SU-DHL-6 (cell line): Measurements from ENCODE around the gene EIF4E.
"Not testable (repeated sequence)": the region's sequence is repeated elsewhere in the genome, so short reads cannot be mapped to it uniquely, and the experiment has no call there.

Experiments
- H2AFZ ChIP-seq: fragments of 200-600 bp; sonication (generic); 2 replicates; pipeline ENCODE4 v1.6.1; 2014; ENCODE audit warnings: low read depth, mild to moderate bottlenecking, moderate library complexity, mixed read lengths, antibody characterized with exemption, low read length; ENCODE audit not compliant: severe bottlenecking
- H3F3A ChIP-seq: fragments of 200-600 bp; shearing (Covaris generic); 2 replicates; pipeline ENCODE4 v1.6.0; 2016; ENCODE audit warnings: antibody characterized with exemption, mild to moderate bottlenecking; ENCODE audit not compliant: insufficient read depth
- H3K27ac ChIP-seq: fragments of 200-600 bp; sonication (generic); 2 replicates; pipeline ENCODE4 v1.5.1; 2016; ENCODE audit warnings: low read depth, mild to moderate bottlenecking, low read length, moderate library complexity, mixed read lengths
- H3K27me3 ChIP-seq: fragments of 200-600 bp; sonication (generic), shearing (Covaris generic); 2 replicates; pipeline ENCODE4 v1.6.0; 2014; ENCODE audit warnings: mild to moderate bottlenecking, low read length
- H3K36me3 ChIP-seq: fragments of 200-600 bp; sonication (generic); 2 replicates; pipeline ENCODE4 v1.6.1; 2014; ENCODE audit warnings: mild to moderate bottlenecking, low read length, mixed read lengths
- H3K4me2 ChIP-seq: fragments of 300-600, 200-600 bp; shearing (Covaris generic), sonication (generic); 2 replicates; pipeline ENCODE4 v1.6.0; 2014; ENCODE audit warnings: low read length, low read depth, mild to moderate bottlenecking; ENCODE audit not compliant: poor library complexity, severe bottlenecking
- H3K4me3 ChIP-seq: fragments of 200-600 bp; sonication (generic); 2 replicates; pipeline ENCODE4 v1.5.1; 2014; ENCODE audit warnings: antibody characterized with exemption, low read length, mild to moderate bottlenecking, mixed read lengths; ENCODE audit not compliant: insufficient read depth, poor library complexity, severe bottlenecking
- H3K79me2 ChIP-seq: fragments of 200-600 bp; sonication (generic); 2 replicates; pipeline ENCODE4 v1.6.1; 2014; ENCODE audit warnings: mild to moderate bottlenecking, low read length, moderate library complexity; ENCODE audit not compliant: insufficient read depth
- H3K9ac ChIP-seq: fragments of 200-600 bp; sonication (generic); 2 replicates; pipeline ENCODE4 v1.7.0; 2014; ENCODE audit warnings: mild to moderate bottlenecking, low read length
- H3K9me2 ChIP-seq: fragments of 200-600 bp; sonication (generic); replicated peaks from 2 replicates; pipeline ENCODE4 v1.6.1; 2014; ENCODE audit warnings: low read length; ENCODE audit not compliant: insufficient read depth
- H3K9me3 ChIP-seq: fragments of 200-600 bp; sonication (generic); 2 replicates; pipeline ENCODE4 v1.6.1; 2014; ENCODE audit warnings: low read length, mixed read lengths; ENCODE audit not compliant: insufficient read depth
- H4K20me1 ChIP-seq: fragments of 200-600 bp; sonication (generic); 2 replicates; pipeline ENCODE4 v1.6.1; 2014; ENCODE audit warnings: low read depth, mild to moderate bottlenecking, antibody characterized with exemption, low read length, moderate library complexity, mixed read lengths
- CTCF ChIP-seq: fragments of 200-600 bp; sonication (generic); IDR thresholded peaks from one replicate; pipeline ENCODE4 v1.5.1; 2017; ENCODE audit warnings: antibody characterized with exemption, mild to moderate bottlenecking, low read length, moderate library complexity; ENCODE audit not compliant: insufficient read depth, poor library complexity, severe bottlenecking
- EZH2phosphoT487 ChIP-seq: fragments of 200-600 bp; sonication (generic), shearing (Covaris generic); conservative IDR thresholded peaks from 2 replicates; pipeline ENCODE4 v1.6.1; 2018; ENCODE audit warnings: mild to moderate bottlenecking, antibody characterized with exemption, low read length, moderate library complexity, mixed read lengths

Gene EIF4E

GRCh38 chr4:98928131-98928504 lies 815 bp downstream of the EIF4E start:
- no peaks in the 10 kb centered on the region for H3K9me3 ChIP-seq
- H3K36me3 ChIP-seq, result no peaks in the 10 kb centered on the region
- TF ChIP-seq EZH2phosphoT487 (no peak), CTCF (no peak)
- H3K27ac ChIP-seq, result peak overlapping the region; percentile 74
- peak overlapping the region; percentile 82 for H2AFZ ChIP-seq
- H3K9ac ChIP-seq, result peak overlapping the region; percentile 92
- peak overlapping the region; percentile 91 for H3K4me3 ChIP-seq
- peaks cover 58% of the 10 kb centered on the region for H3K79me2 ChIP-seq
- H3K9me2 ChIP-seq, result no peaks in the 10 kb centered on the region
- no peaks in the 10 kb centered on the region for H3K27me3 ChIP-seq
- peak overlapping the region; percentile 81 for H3K4me2 ChIP-seq
- peaks cover 5% of the 10 kb centered on the region; the same call in 1 of the 2 replicates for H3F3A ChIP-seq
- H4K20me1 ChIP-seq, result 0 out of 2 replicates have a peak, but pooled peaks cover 5% of the 10 kb centered on the region

- H3K9ac ChIP-seq, H3K27me3 ChIP-seq, H3K4me3 ChIP-seq, H3K27ac ChIP-seq, H3K9me3 ChIP-seq, H3K9me2 ChIP-seq, H4K20me1 ChIP-seq, H3K36me3 ChIP-seq, H2AFZ ChIP-seq: not testable (repeated sequence)
- peaks cover 11% of the 10 kb centered on the region; the same call in 1 of the 2 replicates for H3F3A ChIP-seq
- H3K4me2 ChIP-seq, result peak overlapping the region; percentile 81
- H3K79me2 ChIP-seq, result peaks cover 77% of the 10 kb centered on the region
Observed at GRCh38 chr4:98926257-98926656, 2.7 kb downstream of the EIF4E start.

- Histone ChIP-seq H3K9me2 (no peaks in the 10 kb centered on the region), H4K20me1 (0 out of 2 replicates have a peak, but pooled peaks cover 3% of the 10 kb centered on the region), H3K27ac (peak overlapping the region; percentile 69), H3K4me2 (peak overlapping the region; percentile 61), H3K9me3 (no peaks in the 10 kb centered on the region), H3K9ac (0 out of 2 replicates have a peak overlapping the region, but pooled peaks have one; percentile 13), H3K36me3 (no peaks in the 10 kb centered on the region), H3K4me3 (no peak overlapping the region), H2AFZ (no peak overlapping the region), H3K79me2 (peaks cover 99% of the 10 kb centered on the region), H3K27me3 (no peaks in the 10 kb centered on the region), H3F3A (peaks cover 6% of the 10 kb centered on the region; the same call in 1 of the 2 replicates)
- TF ChIP-seq CTCF, result no peak
- TF ChIP-seq EZH2phosphoT487, result no peak
Observed at GRCh38 chr4:98921292-98921691, 7.6 kb downstream of the EIF4E start.

- Histone ChIP-seq H3K27me3 (no peaks in the 10 kb centered on the region), H3K9me3 (no peaks in the 10 kb centered on the region), H3F3A (peaks cover 6% of the 10 kb centered on the region; the same call in 1 of the 2 replicates), H3K79me2 (peaks cover 99% of the 10 kb centered on the region), H3K9me2 (no peaks in the 10 kb centered on the region), H3K4me2 (no peak overlapping the region), H3K9ac (no peak overlapping the region), H4K20me1 (0 out of 2 replicates have a peak, but pooled peaks cover 3% of the 10 kb centered on the region), H3K27ac (no peak overlapping the region), H2AFZ (no peak overlapping the region), H3K36me3 (no peaks in the 10 kb centered on the region), H3K4me3 (no peak overlapping the region)
- TF ChIP-seq CTCF (no peak), EZH2phosphoT487 (no peak)
Observed at GRCh38 chr4:98919996-98920395, 8.9 kb downstream of the EIF4E start.

- H3K36me3 ChIP-seq, result not testable (repeated sequence)
- peaks cover 26% of the 10 kb centered on the region; the same call in 1 of the 2 replicates for H4K20me1 ChIP-seq
Observed at GRCh38 chr4:98910728-98911127, 18.2 kb downstream of the EIF4E start.

More at GRCh38 chr4:98910728-98911127, 18.2 kb downstream of the EIF4E start:
- peaks cover 99% of the 10 kb centered on the region for H3K79me2 ChIP-seq
- not testable (repeated sequence) for H3F3A ChIP-seq, H2AFZ ChIP-seq, H3K9me2 ChIP-seq, H3K9me3 ChIP-seq, H3K27me3 ChIP-seq, H3K27ac ChIP-seq, H3K4me2 ChIP-seq, H3K9ac ChIP-seq, H3K4me3 ChIP-seq
